HepG2 (cell line): ENCODE measurements around the gene CHDH. TPM values are rescaled to one million over a fixed set of nuclear protein-coding genes. Genes with fewer than 3 reads are reported as not detected.

ENCODE experiments used
- ATAC-seq: fragments of 200-7000 bp; cut with Tn5 transposase; 3 replicates; pipeline ENCODE4 v1.9.1; 2020; ENCODE audit warnings: mild to moderate bottlenecking, moderate library complexity
- BruUV-seq: library from RNA; stranded (reverse); fragments of 400-500 nt; replicated peaks from 2 replicates; lab custom pipeline; 2021; lab: Mats Ljungman, UMichigan
- CTCF ChIA-PET: fragments of 300-600 bp; formaldehyde crosslinking; extraction: SDS; loops from one replicate; lab custom pipeline; 2021; ENCODE audit warnings: low total read pairs, inconsistent platforms, low intra/inter-chr PET ratio; lab: Yijun Ruan, JAX
- POLR2A ChIA-PET: fragments of 350-600 bp; sonication (Branson Sonifier 250); formaldehyde crosslinking; loops from one replicate; lab custom pipeline; 2020; ENCODE audit warnings: antibody characterized with exemption, inconsistent platforms; lab: Yijun Ruan, JAX
- DNase-seq: peaks from one replicate; pipeline ENCODE4 v3.0.0-alpha.2; 2015; ENCODE audit warnings: low spot score
- FAIRE-seq: peaks from 3 replicates; lab custom pipeline; 2011; peaks lifted over from hg19 to GRCh38; lab: Jason Lieb, UNC
- H2AFZ ChIP-seq: one replicate; pipeline ENCODE4 v1.6.1; 2011; ENCODE audit warnings: low read length, inconsistent platforms
- H3K27ac ChIP-seq: fragments of 300-600 bp; 3 replicates; pipeline ENCODE4 v1.8.0; 2011; ENCODE audit warnings: mixed run types, mild to moderate bottlenecking, mixed read lengths, low read length, inconsistent platforms; ENCODE audit not compliant: insufficient read depth; ENCODE audit errors: extremely low read length
- H3K27me3 ChIP-seq, 2 experiments: fragments of 200-600 bp in 1 of 2; 2 replicates in 1 of 2; 3 replicates in 1 of 2; pipeline versions ENCODE4 v1.6.0 to v1.8.0; 2011; ENCODE audit warnings: low read length in 2 of 2, mild to moderate bottlenecking in 2 of 2, moderate library complexity in 2 of 2, inconsistent platforms in 1 of 2; ENCODE audit not compliant: insufficient read depth in 2 of 2, control insufficient read depth in 1 of 2
- H3K36me3 ChIP-seq, 2 experiments: fragments of 200-600 bp in 1 of 2; replicated peaks in 1 of 2; 2 replicates in 1 of 2; 3 replicates in 1 of 2; pipeline versions ENCODE4 v1.5.1 to v1.8.0; 2011; ENCODE audit warnings: low read length in 2 of 2, inconsistent platforms in 1 of 2; ENCODE audit not compliant: insufficient read depth in 2 of 2, control insufficient read depth in 1 of 2
- H3K4me1 ChIP-seq: 2 replicates; pipeline ENCODE4 v1.5.1; 2012; ENCODE audit warnings: low read length, inconsistent platforms; ENCODE audit not compliant: insufficient read depth
- H3K4me2 ChIP-seq: 2 replicates; pipeline ENCODE4 v1.6.0; 2011; ENCODE audit warnings: low read depth, low read length, inconsistent platforms
- H3K4me3 ChIP-seq, 3 experiments: fragments of 200-600 bp in 1 of 3; sonication (generic), shearing (Covaris generic) in 1 of 3; replicated peaks in 1 of 3; 2 replicates each; pipeline ENCODE4 v1.5.1; 2011 to 2016; ENCODE audit warnings: low read length in 3 of 3, inconsistent platforms in 2 of 3, low read depth in 2 of 3, mild to moderate bottlenecking in 2 of 3, control low read depth in 1 of 3, mixed read lengths in 1 of 3; ENCODE audit not compliant: insufficient read depth in 1 of 3
- H3K79me2 ChIP-seq: one replicate; pipeline ENCODE4 v1.6.1; 2011; ENCODE audit warnings: low read length, inconsistent platforms; ENCODE audit not compliant: insufficient read depth
- H3K9ac ChIP-seq: 2 replicates; pipeline ENCODE4 v1.6.0; 2011; ENCODE audit warnings: mild to moderate bottlenecking, low read depth, low read length, inconsistent platforms; ENCODE audit not compliant: insufficient read depth
- H3K9me3 ChIP-seq: 2 replicates; pipeline ENCODE4 v1.5.1; 2012; ENCODE audit warnings: mild to moderate bottlenecking, low read length
- H4K20me1 ChIP-seq: 2 replicates; pipeline ENCODE4 v1.6.0; 2011; ENCODE audit warnings: inconsistent platforms, mild to moderate bottlenecking, low read length, moderate library complexity; ENCODE audit not compliant: insufficient read depth
- ATF3 ChIP-seq: sonication (generic); formaldehyde crosslinking; IDR thresholded peaks from 2 replicates; pipeline ENCODE4 v1.4.0; 2020; ENCODE audit warnings: missing genetic modification reagents
- E2F1 ChIP-seq: sonication (generic); formaldehyde crosslinking; IDR thresholded peaks from 2 replicates; pipeline ENCODE4 v1.5.0; 2020; ENCODE audit warnings: missing genetic modification reagents
- GMEB2 ChIP-seq: IDR thresholded peaks from 2 replicates; pipeline ENCODE4 v1.6.1; 2016; ENCODE audit warnings: missing biosample characterization, missing genetic modification reagents, low read depth
- HMGA1 ChIP-seq: sonication (generic); formaldehyde crosslinking; conservative IDR thresholded peaks from 2 replicates; pipeline ENCODE4 v1.4.0; 2020; ENCODE audit warnings: missing genetic modification reagents
- KLF12 ChIP-seq: sonication (generic); formaldehyde crosslinking; IDR thresholded peaks from 2 replicates; pipeline ENCODE4 v1.4.0; 2020; ENCODE audit warnings: missing genetic modification reagents, borderline replicate concordance
- LCORL ChIP-seq, 2 experiments: fragments of 450-650 bp in 1 of 2; sonication (generic) in 1 of 2; formaldehyde crosslinking in 1 of 2; IDR thresholded peaks; 2 replicates each; pipeline versions ENCODE4 v1.5.0 to v1.6.1; 2017 to 2020; ENCODE audit warnings: antibody characterized with exemption in 1 of 2, missing genetic modification reagents in 1 of 2
- MED13 ChIP-seq: sonication (generic); formaldehyde crosslinking; IDR thresholded peaks from 2 replicates; pipeline ENCODE4 v1.5.0; 2020; ENCODE audit warnings: missing genetic modification reagents
- MXI1 ChIP-seq: IDR thresholded peaks from 3 replicates; pipeline ENCODE4 v1.6.1; 2012; ENCODE audit warnings: low read depth, low read length, inconsistent platforms, borderline replicate concordance
- SALL2 ChIP-seq: sonication (generic); formaldehyde crosslinking; IDR thresholded peaks from 2 replicates; pipeline ENCODE4 v1.8.1; 2023; ENCODE audit warnings: mild to moderate bottlenecking, missing genetic modification reagents, inconsistent platforms
- ZC3H4 ChIP-seq: sonication (generic); formaldehyde crosslinking; IDR thresholded peaks from 2 replicates; pipeline ENCODE4 v1.4.0; 2020; ENCODE audit warnings: missing genetic modification reagents, borderline replicate concordance
- ZNF264 ChIP-seq: sonication (generic); formaldehyde crosslinking; IDR thresholded peaks from 2 replicates; pipeline ENCODE4 v1.4.0; 2020; ENCODE audit warnings: missing genetic modification reagents
- ZNF619 ChIP-seq: sonication (generic); formaldehyde crosslinking; IDR thresholded peaks from 2 replicates; pipeline ENCODE4 v1.4.0; 2020; ENCODE audit warnings: mild to moderate bottlenecking, missing genetic modification reagents
- WGBS: methylation state at CpG from one replicate; pipeline ENCODE4 v1.1.6; 2017; ENCODE audit warnings: low lambda C conversion rate; 5-methylcytosine and 5-hydroxymethylcytosine counted together
- in situ Hi-C: cut with HindIII; loops from 2 replicates; pipeline ENCODE4 v1.10.0; 2017; ENCODE audit warnings: low pct_unique_long_range_greater_than_20kb; ENCODE audit not compliant: extremely low pct_ligation_motif_present
- intact Hi-C: fragments of 100-400 bp; cut with micrococcal nuclease; formaldehyde crosslinking; loops from one replicate; pipeline ENCODE4 v1.10.0; 2022; ENCODE audit not compliant: unreplicated experiment
- polyA plus RNA-seq, 8 experiments: library from polyadenylated mRNA; depleted of rRNA in 3 of 8; stranded (reverse) in 7 of 8; unstranded in 1 of 8; fragments of >200 nt; fragmentation: Illumina TruSeq in 4 of 8; extraction: Trizol in 4 of 8; gene quantifications; 2 replicates each; pipeline versions ENCODE4 v1.2.1 to v1.2.3, GENCODE V29; 2011 to 2016; ENCODE audit warnings: low read depth in 4 of 8, missing spikeins in 1 of 8, mixed read lengths in 1 of 8; ENCODE audit not compliant: insufficient read depth in 1 of 8
- total RNA-seq, 5 experiments: library from RNA; depleted of rRNA; stranded (reverse); fragments of >200 nt; fragmentation: Illumina TruSeq; extraction: Trizol; gene quantifications; 2 replicates each; pipeline ENCODE4 v1.2.3, GENCODE V29; 2016; ENCODE audit warnings: low read depth in 1 of 5
- TF ChIP-seq, protein P1 (sequence below): sonication (generic); formaldehyde crosslinking; IDR thresholded peaks from 2 replicates; pipeline ENCODE4 v1.9.0; 2021; ENCODE audit warnings: missing genetic modification reagents, mild to moderate bottlenecking, borderline replicate concordance
- TF ChIP-seq, protein P2 (sequence below): sonication (generic); formaldehyde crosslinking; IDR thresholded peaks from 2 replicates; pipeline ENCODE4 v1.5.0; 2020; ENCODE audit warnings: missing genetic modification reagents
- TF ChIP-seq, protein P3 (sequence below): IDR thresholded peaks from 2 replicates; pipeline ENCODE4 v1.6.1; 2018; ENCODE audit warnings: missing genetic modification reagents

The CHDH gene
- total and polyA plus RNA-seq, 2 of the 13 experiments (the other 11 are each of a cell fraction or from before 2014, with no cell fraction given) = 28.1 to 48.9 TPM

- Histone ChIP-seq H3K9me3 (no peaks in the 10 kb centered on the region), H4K20me1 (peaks cover 7% of the 10 kb centered on the region), H3K27ac (peak overlapping the region; percentile 98), H2AFZ (no peak overlapping the region), H3K36me3 (peaks cover 3 to 16% of the 10 kb centered on the region in 2 experiments; a peak in 3 of 5 replicates), H3K4me1 (peaks cover 66% of the 10 kb centered on the region), H3K79me2 (peaks cover 78% of the 10 kb centered on the region), H3K27me3 (no peaks in the 10 kb centered on the region; a peak in 1 of 5 replicates), H3K4me3 (peak overlapping the region; percentile 73 to 92 (median 77)), H3K4me2 (peak overlapping the region; percentile 98), H3K9ac (peak overlapping the region; percentile 97)
- no peak for FAIRE-seq
- in situ Hi-C loops (loop anchor here (5.0 kb wide), 1 partner anchor 37 kb away; the partner anchor contains the start of gene ACTR8), intact Hi-C loops (no loop called here)
- BruUV-seq = no TSS peak
- ChIA-PET CTCF (no interaction called here), POLR2A (interaction anchor here (0.9 to 6.5 kb wide), 20 partner anchors 9 to 686 kb away, joined by 3 to 156 read pairs (median 8); partner anchors contain the start of genes ACTR8, DCP1A and SELENOK)
- no peak for ATAC-seq
- peak; percentile 47 for DNase-seq
- 4% methylated on average over 9 of the region's 25 CpGs for WGBS
- TF ChIP-seq MED13 (CRISPR knock-in tag) (no peak), ATF3 (CRISPR knock-in tag) (no peak), GMEB2 (no peak), SALL2 (CRISPR knock-in tag) (no peak), MXI1 (no peak), LCORL (IDR thresholded peaks at IDR 0.05) (no peak), LCORL (CRISPR knock-in tag; IDR thresholded peaks at IDR 0.05) (no peak), ZC3H4 (CRISPR knock-in tag) (no peak; the same call in 1 of the 2 replicates), ZNF264 (CRISPR knock-in tag) (no peak), E2F1 (CRISPR knock-in tag) (no peak), HMGA1 (CRISPR knock-in tag) (no peak), KLF12 (no peak), ZNF619 (no peak)
- TF ChIP-seq, protein P1, sequence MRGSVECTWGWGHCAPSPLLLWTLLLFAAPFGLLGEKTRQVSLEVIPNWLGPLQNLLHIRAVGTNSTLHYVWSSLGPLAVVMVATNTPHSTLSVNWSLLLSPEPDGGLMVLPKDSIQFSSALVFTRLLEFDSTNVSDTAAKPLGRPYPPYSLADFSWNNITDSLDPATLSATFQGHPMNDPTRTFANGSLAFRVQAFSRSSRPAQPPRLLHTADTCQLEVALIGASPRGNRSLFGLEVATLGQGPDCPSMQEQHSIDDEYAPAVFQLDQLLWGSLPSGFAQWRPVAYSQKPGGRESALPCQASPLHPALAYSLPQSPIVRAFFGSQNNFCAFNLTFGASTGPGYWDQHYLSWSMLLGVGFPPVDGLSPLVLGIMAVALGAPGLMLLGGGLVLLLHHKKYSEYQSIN (CRISPR knock-in tag) = no peak
- TF ChIP-seq, protein P2, sequence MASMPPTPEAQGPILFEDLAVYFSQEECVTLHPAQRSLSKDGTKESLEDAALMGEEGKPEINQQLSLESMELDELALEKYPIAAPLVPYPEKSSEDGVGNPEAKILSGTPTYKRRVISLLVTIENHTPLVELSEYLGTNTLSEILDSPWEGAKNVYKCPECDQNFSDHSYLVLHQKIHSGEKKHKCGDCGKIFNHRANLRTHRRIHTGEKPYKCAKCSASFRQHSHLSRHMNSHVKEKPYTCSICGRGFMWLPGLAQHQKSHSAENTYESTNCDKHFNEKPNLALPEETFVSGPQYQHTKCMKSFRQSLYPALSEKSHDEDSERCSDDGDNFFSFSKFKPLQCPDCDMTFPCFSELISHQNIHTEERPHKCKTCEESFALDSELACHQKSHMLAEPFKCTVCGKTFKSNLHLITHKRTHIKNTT (CRISPR knock-in tag) = no peak
- TF ChIP-seq, protein P3, sequence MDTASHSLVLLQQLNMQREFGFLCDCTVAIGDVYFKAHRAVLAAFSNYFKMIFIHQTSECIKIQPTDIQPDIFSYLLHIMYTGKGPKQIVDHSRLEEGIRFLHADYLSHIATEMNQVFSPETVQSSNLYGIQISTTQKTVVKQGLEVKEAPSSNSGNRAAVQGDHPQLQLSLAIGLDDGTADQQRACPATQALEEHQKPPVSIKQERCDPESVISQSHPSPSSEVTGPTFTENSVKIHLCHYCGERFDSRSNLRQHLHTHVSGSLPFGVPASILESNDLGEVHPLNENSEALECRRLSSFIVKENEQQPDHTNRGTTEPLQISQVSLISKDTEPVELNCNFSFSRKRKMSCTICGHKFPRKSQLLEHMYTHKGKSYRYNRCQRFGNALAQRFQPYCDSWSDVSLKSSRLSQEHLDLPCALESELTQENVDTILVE (CRISPR knock-in tag) = no peak
These were observed 927 bp downstream of the CHDH start for GRCh38 chr3:53845103-53845880.
